Activated B cell treated with CpG ODN at 0.5 μM for 24 hours (primary cell): Measurements from ENCODE around the gene FER. TPM values are rescaled to one million over a fixed set of nuclear protein-coding genes. Genes with fewer than 3 reads are reported as not detected.
"Not testable (repeated sequence)": the region's sequence is repeated elsewhere in the genome, so short reads cannot be mapped to it uniquely, and the experiment has no call there.

Experiments used
- ATAC-seq: fragments of 200-7000 bp; cut with Tn5 transposase; one replicate; pipeline ENCODE4 v1.10.0; 2021; ENCODE audit warnings: low read depth, mild to moderate bottlenecking, moderate library complexity
- CTCF ChIA-PET: fragments of 350-600 bp; sonication (Branson Sonifier 250); formaldehyde crosslinking; loops from one replicate; lab custom pipeline; 2021; ENCODE audit warnings: antibody characterized with exemption; lab: Charles Lee
- POLR2A ChIA-PET: fragments of 350-600 bp; sonication (Branson Sonifier 250); formaldehyde crosslinking; loops from one replicate; lab custom pipeline; 2021; ENCODE audit warnings: antibody characterized with exemption; lab: Charles Lee
- DNase-seq: peaks from one replicate; pipeline ENCODE4 v3.0.0; 2022
- H3K27ac Mint-ChIP-seq: one replicate; pipeline ENCODE4 v1.8.0; 2020; ENCODE audit warnings: mixed read lengths
- H3K27me3 Mint-ChIP-seq: one replicate; pipeline ENCODE4 v1.8.0; 2021; ENCODE audit warnings: mixed read lengths
- H3K36me3 Mint-ChIP-seq: one replicate; pipeline ENCODE4 v1.8.0; 2021; ENCODE audit warnings: low read depth, mixed read lengths
- H3K4me1 Mint-ChIP-seq: one replicate; pipeline ENCODE4 v1.8.0; 2021; ENCODE audit warnings: mixed read lengths
- H3K4me3 Mint-ChIP-seq: one replicate; pipeline ENCODE4 v1.8.0; 2020; ENCODE audit warnings: mild to moderate bottlenecking, mixed read lengths
- H3K9me3 Mint-ChIP-seq: one replicate; pipeline ENCODE4 v1.8.0; 2020; ENCODE audit warnings: mixed read lengths
- intact Hi-C: fragments of 100-400 bp; cut with micrococcal nuclease; formaldehyde crosslinking; loops from one replicate; pipeline ENCODE4 v1.15.1; 2024
- total RNA-seq: library from RNA; stranded (reverse); gene quantifications from 2 replicates; pipeline ENCODE4 v1.2.3, GENCODE V29; 2022
- TF ChIP-seq, protein P1 (sequence below): fragments of 200-600 bp; IDR thresholded peaks from one replicate; pipeline ENCODE4 v1.8.0; 2022; ENCODE audit warnings: antibody characterized with exemption, mild to moderate bottlenecking

Gene FER
- total RNA-seq, 1 donor from 2014 or later: 17.3 TPM

DNA sequence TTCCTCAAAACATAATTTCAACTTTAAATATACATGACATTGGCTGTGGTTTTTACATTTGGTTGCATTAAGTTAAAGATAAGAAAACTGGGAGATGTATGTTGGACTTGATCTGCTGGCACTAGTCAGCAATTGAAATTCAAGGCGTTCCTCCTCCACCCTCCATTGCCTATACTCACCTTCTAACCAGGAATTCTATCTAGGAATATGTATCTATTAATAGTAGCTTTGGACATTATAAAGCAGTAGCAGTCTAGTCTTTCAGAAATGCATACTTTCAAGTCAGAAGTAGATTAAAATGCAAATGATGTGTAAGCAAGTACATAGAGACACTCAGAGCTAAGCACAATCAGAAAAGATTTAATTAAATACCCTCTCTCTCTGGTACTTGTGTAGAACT, 24.9 kb downstream of the FER start:
- H3K27me3 Mint-ChIP-seq: no peaks in the 10 kb centered on the region
- DNase-seq (no peak), ATAC-seq (no peak)
- ChIA-PET CTCF (no interaction called here), POLR2A (interaction anchor here (0.6 kb wide), 1 partner anchor 32 kb away, joined by 4 read pairs; no protein-coding TSS in a partner anchor)
- H3K9me3 Mint-ChIP-seq: peaks cover 11% of the 10 kb centered on the region
- no peak overlapping the region for H3K27ac Mint-ChIP-seq
- intact Hi-C loops: no loop called here
- peaks cover 6% of the 10 kb centered on the region for H3K4me1 Mint-ChIP-seq
- no peak overlapping the region for H3K4me3 Mint-ChIP-seq
- TF ChIP-seq, protein P1, sequence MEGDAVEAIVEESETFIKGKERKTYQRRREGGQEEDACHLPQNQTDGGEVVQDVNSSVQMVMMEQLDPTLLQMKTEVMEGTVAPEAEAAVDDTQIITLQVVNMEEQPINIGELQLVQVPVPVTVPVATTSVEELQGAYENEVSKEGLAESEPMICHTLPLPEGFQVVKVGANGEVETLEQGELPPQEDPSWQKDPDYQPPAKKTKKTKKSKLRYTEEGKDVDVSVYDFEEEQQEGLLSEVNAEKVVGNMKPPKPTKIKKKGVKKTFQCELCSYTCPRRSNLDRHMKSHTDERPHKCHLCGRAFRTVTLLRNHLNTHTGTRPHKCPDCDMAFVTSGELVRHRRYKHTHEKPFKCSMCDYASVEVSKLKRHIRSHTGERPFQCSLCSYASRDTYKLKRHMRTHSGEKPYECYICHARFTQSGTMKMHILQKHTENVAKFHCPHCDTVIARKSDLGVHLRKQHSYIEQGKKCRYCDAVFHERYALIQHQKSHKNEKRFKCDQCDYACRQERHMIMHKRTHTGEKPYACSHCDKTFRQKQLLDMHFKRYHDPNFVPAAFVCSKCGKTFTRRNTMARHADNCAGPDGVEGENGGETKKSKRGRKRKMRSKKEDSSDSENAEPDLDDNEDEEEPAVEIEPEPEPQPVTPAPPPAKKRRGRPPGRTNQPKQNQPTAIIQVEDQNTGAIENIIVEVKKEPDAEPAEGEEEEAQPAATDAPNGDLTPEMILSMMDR: no peak
- peaks cover 29% of the 10 kb centered on the region for H3K36me3 Mint-ChIP-seq

DNA sequence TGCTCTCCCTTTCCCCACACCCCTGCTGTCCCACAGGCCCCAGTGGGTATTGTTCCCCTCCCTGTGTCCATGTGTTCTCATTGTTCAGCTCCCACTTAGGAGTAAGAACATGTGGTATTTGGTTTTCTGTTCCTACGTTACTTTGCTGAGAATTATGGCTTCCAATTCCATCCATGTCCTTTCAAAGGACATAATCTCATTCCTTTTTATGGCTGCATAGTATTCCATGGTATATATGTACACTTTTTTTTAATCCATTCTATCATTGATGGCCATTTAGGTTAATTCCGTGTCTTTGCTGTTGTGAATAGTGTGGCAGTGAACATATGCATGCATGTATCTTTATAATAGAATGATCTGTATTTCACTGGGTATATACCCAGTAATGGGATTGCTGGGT, 25.6 kb downstream of the FER start:
- no peak for ATAC-seq
- H3K36me3 Mint-ChIP-seq: peaks cover 32% of the 10 kb centered on the region
- CTCF ChIA-PET: no interaction called here

DNA sequence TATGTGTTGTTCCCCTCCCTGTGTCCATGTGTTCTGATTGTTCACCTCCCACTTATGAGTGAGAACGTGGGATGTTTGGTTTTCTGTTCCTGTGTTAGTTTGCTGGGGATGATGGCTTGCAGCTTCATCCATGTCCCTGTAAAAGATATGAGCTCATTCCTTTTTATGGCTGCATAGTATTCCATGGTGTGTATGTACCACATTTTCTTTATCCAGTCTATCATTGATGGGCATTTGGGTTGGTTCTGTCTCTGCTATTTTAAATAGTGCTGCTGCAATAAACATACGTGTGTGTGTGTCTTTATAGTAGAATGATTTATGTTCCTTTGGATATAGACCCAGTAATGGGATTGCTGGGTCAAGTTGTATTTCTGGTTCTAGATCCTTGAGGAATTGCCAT, 26.4 kb downstream of the FER start:
- ATAC-seq, CTCF ChIA-PET, POLR2A ChIA-PET: not testable (repeated sequence)

More for the DNA sequence above, 25.6 kb downstream of the FER start:
- Mint-ChIP-seq H3K4me1 (peaks cover 6% of the 10 kb centered on the region), H3K27ac (no peak overlapping the region), H3K4me3 (no peak overlapping the region), H3K27me3 (no peaks in the 10 kb centered on the region), H3K9me3 (peaks cover 12% of the 10 kb centered on the region)
- DNase-seq: no peak
- intact Hi-C loops: no loop called here
- TF ChIP-seq, protein P1: no peak
- POLR2A ChIA-PET: interaction anchor here (0.6 kb wide), 1 partner anchor 632 kb away, joined by 7 read pairs; no protein-coding TSS in a partner anchor

DNA sequence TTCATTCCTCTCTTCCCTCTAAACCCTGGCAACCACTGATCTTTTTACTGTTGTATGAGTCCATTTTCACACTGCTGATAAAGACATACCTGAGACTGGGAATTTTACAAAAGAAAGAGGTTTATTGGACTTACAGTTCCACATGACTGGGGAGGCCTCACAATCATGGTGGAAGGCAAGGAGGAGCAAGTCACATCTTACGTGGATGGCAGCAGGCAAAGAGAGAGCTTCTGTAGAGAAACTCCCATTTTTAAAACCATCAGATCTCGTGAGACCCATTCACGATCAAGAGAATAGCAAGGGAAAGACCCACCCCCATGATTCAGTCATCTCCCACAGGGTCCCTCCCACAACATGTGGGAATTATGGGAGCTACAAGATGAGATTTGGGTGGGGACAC, 29.9 kb downstream of the FER start:
- H3K27me3 Mint-ChIP-seq, ATAC-seq, POLR2A ChIA-PET, H3K27ac Mint-ChIP-seq, DNase-seq, H3K4me3 Mint-ChIP-seq, H3K4me1 Mint-ChIP-seq, CTCF ChIA-PET, intact Hi-C loops: not testable (repeated sequence)
- Mint-ChIP-seq H3K9me3 (peaks cover 12% of the 10 kb centered on the region), H3K36me3 (peaks cover 34% of the 10 kb centered on the region)

More for the DNA sequence above, 26.4 kb downstream of the FER start:
- H3K27ac Mint-ChIP-seq, H3K27me3 Mint-ChIP-seq, H3K4me3 Mint-ChIP-seq, intact Hi-C loops, DNase-seq, H3K4me1 Mint-ChIP-seq: not testable (repeated sequence)
- Mint-ChIP-seq H3K9me3 (peaks cover 12% of the 10 kb centered on the region), H3K36me3 (peaks cover 39% of the 10 kb centered on the region)

DNA sequence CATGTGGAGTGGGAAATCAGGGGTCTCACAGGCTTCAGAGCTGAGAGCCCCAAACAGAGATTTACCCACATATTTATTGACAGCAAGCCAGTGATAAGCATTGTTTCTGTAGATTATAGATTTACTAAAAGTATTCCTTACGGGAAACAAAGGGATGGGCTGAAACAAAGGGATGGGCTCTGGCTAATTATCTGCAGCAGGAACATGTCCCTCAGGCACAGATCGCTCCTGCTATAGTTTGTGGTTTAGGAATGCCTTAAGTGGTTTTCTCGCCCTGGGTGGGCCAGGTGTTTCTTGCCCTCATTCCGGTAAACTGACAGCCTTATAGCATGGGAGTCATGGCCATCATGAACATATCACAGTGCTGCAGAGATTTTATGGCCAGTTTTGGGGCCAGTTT, 36.9 kb downstream of the FER start:
- peaks cover 31% of the 10 kb centered on the region for H3K36me3 Mint-ChIP-seq
- POLR2A ChIA-PET, H3K27ac Mint-ChIP-seq, DNase-seq, H3K9me3 Mint-ChIP-seq, H3K4me1 Mint-ChIP-seq, H3K27me3 Mint-ChIP-seq, CTCF ChIA-PET, H3K4me3 Mint-ChIP-seq, intact Hi-C loops, ATAC-seq: not testable (repeated sequence)

DNA sequence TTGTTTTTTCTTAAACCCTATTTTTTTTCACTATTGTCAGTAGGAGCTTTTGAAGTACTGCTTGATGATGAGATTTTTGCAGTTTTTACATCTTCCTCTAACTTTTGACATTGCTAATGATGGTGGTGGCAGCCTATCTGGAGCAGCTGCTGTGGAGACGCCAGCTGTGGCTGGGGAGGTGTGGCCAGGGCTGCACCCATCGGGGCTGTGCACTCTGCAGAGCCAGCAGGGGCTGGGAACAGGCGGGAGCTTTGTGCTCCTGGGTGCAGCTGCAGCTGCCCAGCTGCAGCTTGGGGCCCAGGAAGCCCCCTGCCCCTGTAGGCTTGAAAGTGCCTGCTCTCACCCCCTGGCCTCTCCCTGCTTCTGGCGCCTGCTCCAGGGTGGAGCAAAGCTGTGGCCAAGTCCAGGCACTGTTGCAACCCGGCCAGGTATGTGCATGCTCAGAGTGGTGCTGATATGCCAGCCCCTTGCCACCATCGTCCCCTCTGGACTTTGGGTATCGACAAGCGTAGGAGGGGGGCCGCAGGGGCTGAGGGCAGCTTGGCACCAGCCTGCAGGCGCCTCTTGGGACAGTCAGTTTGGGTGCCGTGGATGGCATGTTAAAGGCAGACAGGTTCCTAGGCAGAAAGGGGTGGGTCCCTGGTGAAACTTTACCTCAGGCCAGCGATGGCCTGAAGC, 39.2 kb downstream of the FER start:
- H3K4me1 Mint-ChIP-seq: no peaks in the 10 kb centered on the region
- peaks cover 5% of the 10 kb centered on the region for H3K9me3 Mint-ChIP-seq
- POLR2A ChIA-PET: no interaction called here
- no peaks in the 10 kb centered on the region for H3K27me3 Mint-ChIP-seq
- CTCF ChIA-PET: no interaction called here
- DNase-seq: no peak
- TF ChIP-seq, protein P1: no peak
- H3K4me3 Mint-ChIP-seq: no peak overlapping the region
- intact Hi-C loops: no loop called here
- H3K27ac Mint-ChIP-seq: no peak overlapping the region
- H3K36me3 Mint-ChIP-seq: peaks cover 31% of the 10 kb centered on the region
- no peak for ATAC-seq
